Gastrocnemius medialis (tissue), 4 donors: ENCODE results near the gene ZDHHC6.

Experiments used
- CTCF ChIP-seq, 5 experiments: fragments of 450-650 bp in 3 of 5; fragments of 200-600 bp in 2 of 5; sonication (generic) in 2 of 5; IDR thresholded peaks in 4 of 5; conservative IDR thresholded peaks in 1 of 5; 1 replicate in 4 of 5; 2 replicates in 1 of 5; pipeline ENCODE4 v1.5.1; 2016 to 2019; ENCODE audit warnings: antibody characterized with exemption in 5 of 5, mild to moderate bottlenecking in 3 of 5, moderate library complexity in 3 of 5
- POLR2A ChIP-seq, 2 donors: fragments of 450-650 bp; IDR thresholded peaks; one replicate each; pipeline ENCODE4 v1.6.1; 2017; ENCODE audit warnings: antibody characterized with exemption in 2 of 2, mild to moderate bottlenecking in 2 of 2, moderate library complexity in 2 of 2

GRCh38 chr10:112465299-112465883 is 18.7 kb upstream of the ZDHHC6 start:
- no peak for TF ChIP-seq POLR2A (IDR thresholded peaks at IDR 0.05)
- no peak for TF ChIP-seq CTCF (IDR thresholded peaks at IDR 0.05 in 4 of 5, conservative IDR thresholded peaks at IDR 0.05 in 1 of 5)
